Measurements from ENCODE around the gene KAZN.

KAZN gene

DNA sequence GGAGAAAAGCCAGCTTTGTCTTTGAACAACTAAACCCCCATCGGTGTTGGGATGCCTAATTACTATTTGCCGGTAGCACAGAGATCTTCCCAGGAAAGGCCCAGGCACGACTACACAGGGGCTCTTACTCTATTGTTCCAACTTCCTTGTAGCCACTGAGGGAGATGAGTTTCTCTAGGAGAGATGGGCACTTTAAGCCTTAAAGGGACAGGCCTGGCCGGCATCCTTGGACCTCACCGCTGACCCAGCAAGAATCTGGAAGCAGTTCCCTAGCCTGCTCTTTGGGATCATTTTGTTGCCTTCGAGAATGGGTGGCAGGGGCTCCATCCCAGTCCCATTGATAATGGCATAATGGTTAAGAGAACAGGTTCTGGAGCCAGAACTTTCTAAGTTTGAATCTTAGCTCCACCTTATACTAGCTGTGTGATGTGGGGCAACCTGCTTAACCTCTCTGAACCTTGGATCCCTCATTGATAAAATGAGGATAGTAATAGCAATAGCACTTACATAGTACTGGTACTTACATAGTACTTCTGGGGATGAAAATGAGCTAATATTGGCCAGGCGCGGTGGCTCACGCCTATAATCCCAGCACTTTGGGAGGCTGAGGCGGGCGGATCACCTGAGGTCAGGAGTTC, 316.0 kb downstream of the KAZN start:
- Histone ChIP-seq H2AFZ (ENCODE audit: low read length) (no peak overlapping the region), H3F3A (ENCODE audit: low read depth) (no peaks in the 10 kb centered on the region), H3K4me3 (ENCODE audit: low read length, poor library complexity, severe bottlenecking) (no peak overlapping the region), H3K9ac (ENCODE audit: low read depth, low read length, poor library complexity, severe bottlenecking) (no peak overlapping the region), H4K20me1 (ENCODE audit: insufficient read depth, low read length, poor library complexity, severe bottlenecking) (no peaks in the 10 kb centered on the region), H3K27me3 (ENCODE audit: insufficient read depth, low read length, poor library complexity, severe bottlenecking) (no peaks in the 10 kb centered on the region), H3K36me3 (ENCODE audit: insufficient read depth, low read length) (no peaks in the 10 kb centered on the region), H3K79me2 (ENCODE audit: insufficient read depth, low read length) (no peaks in the 10 kb centered on the region), H3K9me3 (ENCODE audit: insufficient read depth, low read depth, low read length) (no peaks in the 10 kb centered on the region), H3K4me1 (ENCODE audit: insufficient read depth, low read length, poor library complexity, severe bottlenecking) (no peaks in the 10 kb centered on the region), H3K9me2 (replicated peaks; ENCODE audit: low read depth, low read length) (no peaks in the 10 kb centered on the region), H3K4me2 (ENCODE audit: low read depth, low read length, poor library complexity, severe bottlenecking) (no peak overlapping the region)
- TF ChIP-seq EZH2phosphoT487 (IDR thresholded peaks at IDR 0.05; ENCODE audit: borderline replicate concordance): no peak
- TF ChIP-seq, protein P1, sequence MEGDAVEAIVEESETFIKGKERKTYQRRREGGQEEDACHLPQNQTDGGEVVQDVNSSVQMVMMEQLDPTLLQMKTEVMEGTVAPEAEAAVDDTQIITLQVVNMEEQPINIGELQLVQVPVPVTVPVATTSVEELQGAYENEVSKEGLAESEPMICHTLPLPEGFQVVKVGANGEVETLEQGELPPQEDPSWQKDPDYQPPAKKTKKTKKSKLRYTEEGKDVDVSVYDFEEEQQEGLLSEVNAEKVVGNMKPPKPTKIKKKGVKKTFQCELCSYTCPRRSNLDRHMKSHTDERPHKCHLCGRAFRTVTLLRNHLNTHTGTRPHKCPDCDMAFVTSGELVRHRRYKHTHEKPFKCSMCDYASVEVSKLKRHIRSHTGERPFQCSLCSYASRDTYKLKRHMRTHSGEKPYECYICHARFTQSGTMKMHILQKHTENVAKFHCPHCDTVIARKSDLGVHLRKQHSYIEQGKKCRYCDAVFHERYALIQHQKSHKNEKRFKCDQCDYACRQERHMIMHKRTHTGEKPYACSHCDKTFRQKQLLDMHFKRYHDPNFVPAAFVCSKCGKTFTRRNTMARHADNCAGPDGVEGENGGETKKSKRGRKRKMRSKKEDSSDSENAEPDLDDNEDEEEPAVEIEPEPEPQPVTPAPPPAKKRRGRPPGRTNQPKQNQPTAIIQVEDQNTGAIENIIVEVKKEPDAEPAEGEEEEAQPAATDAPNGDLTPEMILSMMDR (conservative IDR thresholded peaks at IDR 0.05; ENCODE audit: low read length): no peak

DNA sequence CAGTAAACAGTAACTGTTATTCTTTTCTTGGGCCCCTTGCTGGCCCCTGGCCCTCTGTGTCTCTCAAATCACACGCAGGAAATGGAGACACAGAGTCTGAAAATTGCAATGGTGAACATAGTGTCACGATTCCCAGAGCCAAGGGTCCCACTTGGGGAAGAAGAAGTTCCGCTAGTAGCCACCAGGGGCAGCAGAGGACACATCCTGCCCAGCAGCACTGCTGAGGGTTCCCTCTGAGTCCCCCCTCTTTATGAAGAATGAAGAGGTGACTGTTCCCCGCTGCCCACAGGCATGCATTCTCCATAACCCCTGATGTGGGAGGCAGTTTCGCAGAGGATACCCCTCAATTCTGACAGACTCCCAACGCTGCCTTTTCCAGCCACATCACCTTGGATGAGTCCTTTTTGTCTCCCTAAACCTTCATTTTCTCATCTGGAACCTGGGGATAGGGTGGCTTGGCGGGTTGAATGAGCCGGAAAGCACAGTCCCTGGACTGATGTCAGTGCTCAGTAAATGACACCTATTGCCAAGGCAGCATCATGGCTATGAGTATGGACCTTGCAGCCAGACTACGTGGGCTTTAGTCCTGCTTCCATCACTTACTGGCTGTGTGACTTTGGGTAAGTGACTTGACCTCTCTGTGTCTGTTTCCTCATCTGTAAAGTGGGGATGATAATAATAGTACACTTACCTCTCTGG, 317.0 kb downstream of the KAZN start:
- Histone ChIP-seq H3K9ac (ENCODE audit: low read depth, low read length, poor library complexity, severe bottlenecking) (no peak overlapping the region), H2AFZ (ENCODE audit: low read length) (no peak overlapping the region), H3K36me3 (ENCODE audit: insufficient read depth, low read length) (no peaks in the 10 kb centered on the region), H3K4me2 (ENCODE audit: low read depth, low read length, poor library complexity, severe bottlenecking) (no peak overlapping the region), H3K27me3 (ENCODE audit: insufficient read depth, low read length, poor library complexity, severe bottlenecking) (no peaks in the 10 kb centered on the region), H4K20me1 (ENCODE audit: insufficient read depth, low read length, poor library complexity, severe bottlenecking) (no peaks in the 10 kb centered on the region), H3K4me3 (ENCODE audit: low read length, poor library complexity, severe bottlenecking) (no peak overlapping the region), H3K79me2 (ENCODE audit: insufficient read depth, low read length) (no peaks in the 10 kb centered on the region), H3K9me2 (replicated peaks; ENCODE audit: low read depth, low read length) (no peaks in the 10 kb centered on the region), H3F3A (ENCODE audit: low read depth) (no peaks in the 10 kb centered on the region), H3K4me1 (ENCODE audit: insufficient read depth, low read length, poor library complexity, severe bottlenecking) (no peaks in the 10 kb centered on the region), H3K9me3 (ENCODE audit: insufficient read depth, low read depth, low read length) (no peaks in the 10 kb centered on the region)
- TF ChIP-seq, protein P1 (conservative IDR thresholded peaks at IDR 0.05; ENCODE audit: low read length): peak; percentile 83
- TF ChIP-seq EZH2phosphoT487 (IDR thresholded peaks at IDR 0.05; ENCODE audit: borderline replicate concordance): no peak

DNA sequence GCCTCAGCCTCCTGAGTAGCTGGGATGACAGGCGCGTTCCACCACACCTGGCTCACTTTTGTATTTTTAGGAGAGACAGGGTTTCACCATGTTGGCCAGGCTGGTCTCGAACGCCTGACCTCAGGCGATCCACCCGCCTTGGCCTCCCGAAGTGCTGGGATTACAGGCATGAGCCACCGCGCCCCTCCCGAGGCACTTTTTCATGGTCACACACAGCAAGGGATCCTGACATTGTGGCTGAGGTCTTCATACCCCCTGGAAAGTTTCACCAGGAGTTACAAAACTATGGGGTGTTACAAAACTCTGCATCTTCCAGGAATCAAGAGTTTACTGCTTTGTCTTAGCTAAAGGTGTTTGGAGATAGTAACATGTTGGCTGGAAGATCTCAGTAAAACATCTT, 320.8 kb downstream of the KAZN start:
- Histone ChIP-seq H3K9ac (ENCODE audit: low read depth, low read length, poor library complexity, severe bottlenecking) (no peak overlapping the region), H4K20me1 (ENCODE audit: insufficient read depth, low read length, poor library complexity, severe bottlenecking) (no peaks in the 10 kb centered on the region), H3F3A (ENCODE audit: low read depth) (no peaks in the 10 kb centered on the region), H3K79me2 (ENCODE audit: insufficient read depth, low read length) (no peaks in the 10 kb centered on the region), H3K4me2 (ENCODE audit: low read depth, low read length, poor library complexity, severe bottlenecking) (no peak overlapping the region), H3K9me3 (ENCODE audit: insufficient read depth, low read depth, low read length) (no peaks in the 10 kb centered on the region), H2AFZ (ENCODE audit: low read length) (no peak overlapping the region), H3K4me1 (ENCODE audit: insufficient read depth, low read length, poor library complexity, severe bottlenecking) (no peaks in the 10 kb centered on the region), H3K4me3 (ENCODE audit: low read length, poor library complexity, severe bottlenecking) (no peak overlapping the region), H3K27me3 (ENCODE audit: insufficient read depth, low read length, poor library complexity, severe bottlenecking) (no peaks in the 10 kb centered on the region), H3K9me2 (replicated peaks; ENCODE audit: low read depth, low read length) (no peaks in the 10 kb centered on the region), H3K36me3 (ENCODE audit: insufficient read depth, low read length) (no peaks in the 10 kb centered on the region)
- no peak for TF ChIP-seq EZH2phosphoT487 (IDR thresholded peaks at IDR 0.05; ENCODE audit: borderline replicate concordance)
- TF ChIP-seq, protein P1 (conservative IDR thresholded peaks at IDR 0.05; ENCODE audit: low read length): no peak
